NCI-H2029 treated with DMSO at 0.1 percent for 48 hours (cell line): ENCODE results near the gene NAAA.
"Not testable (repeated sequence)": the region's sequence is repeated elsewhere in the genome, so short reads cannot be mapped to it uniquely, and the experiment has no call there.

ENCODE experiments used
- DNase-seq: peaks from one replicate; lab custom pipeline; 2025; lab: John Stamatoyannopoulos, UW

NAAA gene

DNA sequence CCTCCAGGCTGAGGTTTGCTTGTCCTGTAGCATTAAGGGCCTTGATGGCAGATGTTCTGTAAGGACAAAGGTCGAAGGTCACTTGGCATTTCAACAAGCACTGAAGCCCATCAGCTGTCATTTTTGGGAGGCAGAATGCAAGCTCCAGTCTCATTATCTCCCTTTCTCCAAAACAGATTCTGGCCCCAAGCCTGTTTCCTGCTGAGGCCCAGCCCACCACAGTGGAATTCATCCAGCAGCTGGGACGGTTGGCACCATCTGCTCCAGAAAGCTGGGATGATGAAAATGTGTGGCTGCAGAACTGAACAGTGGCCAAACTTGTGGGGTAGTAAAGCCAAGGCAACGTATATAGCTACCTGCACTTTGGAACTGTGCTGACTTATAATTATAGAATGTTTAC lies 20.9 kb downstream of the NAAA start:
- DNase-seq: no peak

DNA sequence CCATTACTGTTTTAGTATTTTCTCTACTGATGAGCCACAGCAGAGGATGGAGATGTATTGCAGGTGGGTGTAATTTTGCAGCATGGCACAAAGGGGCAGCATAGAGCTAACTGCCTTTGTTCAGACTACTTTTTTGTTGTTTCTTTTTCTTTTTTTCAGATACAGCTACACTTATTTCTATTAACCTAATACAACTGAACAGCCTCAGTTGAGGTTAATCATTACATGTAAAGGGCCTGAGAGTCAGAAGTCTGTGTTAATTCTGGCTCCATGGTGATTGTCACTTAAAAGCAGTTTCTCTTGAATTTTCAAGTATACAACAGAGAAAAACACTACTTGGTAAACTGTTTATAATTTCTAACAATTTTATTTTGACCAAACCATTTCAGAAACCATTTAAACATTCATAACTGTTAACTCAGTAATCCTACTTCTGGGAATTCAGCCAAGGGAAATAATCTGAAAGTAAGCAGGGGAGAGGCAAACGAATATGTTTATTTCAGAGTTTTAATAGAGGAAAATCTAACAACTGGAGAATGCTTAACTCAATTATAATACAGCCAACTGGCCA lies 24.6 kb downstream of the NAAA start:
- DNase-seq: peak; percentile 46

DNA sequence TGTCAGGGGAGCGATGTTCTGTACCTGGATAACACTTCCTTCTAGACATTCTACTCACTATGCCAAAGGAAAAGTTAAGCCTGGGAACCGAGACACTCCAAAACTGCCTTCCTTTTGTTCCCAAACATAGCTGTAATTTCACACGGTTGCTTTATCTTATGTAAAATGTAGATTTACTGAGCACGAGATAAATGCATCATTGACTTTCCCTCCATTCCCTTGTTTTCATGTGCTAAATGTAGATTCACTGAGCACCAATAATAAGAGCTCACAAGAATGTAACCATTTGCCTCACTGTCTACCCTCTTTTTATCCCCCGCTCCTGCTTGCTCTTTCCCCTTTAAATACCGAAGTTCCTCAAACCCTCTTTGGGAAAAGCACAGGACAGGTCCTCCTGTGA lies 27.8 kb downstream of the NAAA start:
- no peak for DNase-seq

- DNase-seq: not testable (repeated sequence)
These were observed 30.0 kb downstream of the NAAA start for GRCh38 chr4:75910831-75911230.

DNA sequence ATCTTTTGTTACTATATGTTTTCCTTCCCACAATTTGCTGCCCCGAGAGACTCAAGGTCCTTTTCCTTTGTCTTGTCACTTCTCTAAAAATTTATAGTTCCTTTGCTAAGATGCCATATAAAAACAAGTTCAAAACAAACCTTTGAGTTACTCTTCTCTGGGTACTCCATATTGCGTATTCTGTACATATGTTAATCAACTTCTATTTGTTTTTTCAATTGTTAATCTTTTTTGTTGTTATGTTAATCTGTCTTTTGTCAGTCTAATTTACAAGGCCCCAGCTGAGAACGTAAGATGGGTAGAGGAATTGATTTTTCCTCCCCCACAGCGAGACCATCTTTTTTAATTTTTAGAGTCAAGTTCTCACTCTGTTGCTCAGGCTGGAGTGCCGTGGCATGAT lies 31.4 kb downstream of the NAAA start:
- no peak for DNase-seq

DNA sequence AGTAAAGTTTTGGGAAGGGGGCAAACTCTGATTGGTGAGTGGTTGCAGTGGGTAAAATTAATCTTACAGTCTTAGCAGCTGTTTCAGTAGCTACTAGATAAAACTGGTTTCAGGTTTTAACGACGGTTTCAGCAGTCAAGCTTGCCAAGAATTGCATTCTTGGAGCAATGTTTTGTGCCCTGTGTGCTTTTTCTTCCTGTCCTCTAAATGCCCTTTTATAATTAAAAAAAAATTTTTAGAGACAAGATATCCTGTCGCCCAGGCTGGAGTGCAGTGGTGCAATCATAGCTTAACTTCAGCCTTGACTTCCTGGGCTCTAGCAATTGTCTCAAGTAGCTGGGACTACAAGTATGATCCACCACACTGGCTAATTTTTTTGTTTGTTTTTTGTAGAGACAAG lies 32.3 kb downstream of the NAAA start:
- no peak for DNase-seq

DNA sequence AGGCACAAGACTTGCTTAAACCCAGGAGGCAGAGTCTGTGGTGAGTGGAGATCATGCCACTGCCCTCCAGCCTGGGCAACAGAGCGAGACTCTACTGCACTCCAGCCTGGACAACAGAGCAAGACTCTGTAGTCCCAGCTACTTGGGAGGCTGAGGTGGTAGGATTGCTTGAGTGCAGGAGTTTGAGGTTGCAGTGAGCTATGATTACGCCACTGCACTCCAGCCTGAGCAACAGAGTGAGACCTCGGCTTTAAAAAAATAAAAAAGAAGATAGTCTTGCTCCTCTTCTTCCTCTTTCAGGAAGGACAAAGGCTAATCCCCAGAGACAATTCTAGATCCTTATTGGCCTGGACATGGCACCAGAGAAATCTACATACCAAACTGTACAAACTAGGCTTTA lies 32.8 kb downstream of the NAAA start:
- DNase-seq: no peak

- DNase-seq: no peak
These were observed 36.7 kb downstream of the NAAA start for GRCh38 chr4:75904076-75904475.

DNA sequence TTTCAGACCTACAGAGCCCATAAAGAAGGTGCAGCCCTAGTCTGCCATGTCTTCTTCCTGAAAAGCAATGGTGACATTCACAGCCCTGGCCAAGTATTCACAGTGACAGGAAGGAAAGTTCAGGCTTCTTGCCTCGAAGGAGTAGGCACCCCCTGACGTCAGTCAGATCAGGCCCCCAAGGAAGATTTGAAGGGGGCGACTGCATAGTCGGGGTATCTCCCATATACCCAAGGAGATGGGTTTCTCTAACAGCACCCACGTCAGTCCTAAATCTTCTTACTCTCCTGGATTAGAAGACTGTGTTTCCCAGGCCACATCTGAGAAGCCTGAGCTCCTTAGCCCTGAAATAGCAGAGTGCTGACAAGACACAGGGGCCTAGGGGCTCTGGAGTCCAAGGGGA lies 38.5 kb downstream of the NAAA start, which contains the start of gene PPEF2:
Gene PPEF2, minus strand, starts transcription at position 101 of the 400 bp plus-strand sequence. CDS start 6,127 bp downstream, outside the sequence.
- no peak for DNase-seq

DNA sequence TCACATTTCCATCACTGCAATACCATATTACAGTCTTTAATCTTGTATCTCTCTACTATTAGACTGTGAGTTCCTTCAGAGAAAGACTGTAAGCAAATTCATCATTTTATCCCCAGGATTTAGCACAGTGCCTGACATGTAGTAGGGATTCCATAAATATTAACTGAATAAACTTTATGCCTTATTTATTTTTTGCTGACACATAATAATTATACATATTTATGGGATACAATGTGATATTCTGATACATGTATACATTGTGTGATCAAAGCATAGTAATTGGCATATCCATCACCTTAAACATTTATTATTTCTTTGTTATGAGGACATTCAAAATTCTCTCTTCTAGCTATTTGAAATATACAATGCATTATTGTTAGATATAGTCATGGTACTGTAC lies 42.3 kb downstream of the NAAA start:
- no peak for DNase-seq

GRCh38 chr4:75895744-75896314 lies 45.0 kb downstream of the NAAA start:
- peak; percentile 22 for DNase-seq

DNA sequence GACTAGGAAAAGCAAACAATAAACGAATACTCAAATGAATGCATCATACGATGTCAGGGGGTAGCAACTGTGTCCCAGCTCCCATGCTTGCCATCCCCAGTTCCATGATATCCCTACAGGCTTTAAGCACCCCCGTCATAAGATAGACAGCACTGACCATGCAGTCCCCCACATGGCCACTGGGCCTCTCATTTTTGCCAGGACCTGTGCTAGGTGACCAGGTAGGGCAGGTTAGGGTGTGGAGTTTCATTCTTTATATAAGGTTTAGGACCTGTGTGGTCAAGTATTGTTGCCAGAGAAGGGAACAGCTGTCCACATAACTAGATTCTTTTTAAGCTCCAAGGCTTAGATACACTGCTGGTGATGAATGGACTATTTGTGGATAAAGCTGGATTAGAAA lies 48.3 kb downstream of the NAAA start:
- DNase-seq: no peak

DNA sequence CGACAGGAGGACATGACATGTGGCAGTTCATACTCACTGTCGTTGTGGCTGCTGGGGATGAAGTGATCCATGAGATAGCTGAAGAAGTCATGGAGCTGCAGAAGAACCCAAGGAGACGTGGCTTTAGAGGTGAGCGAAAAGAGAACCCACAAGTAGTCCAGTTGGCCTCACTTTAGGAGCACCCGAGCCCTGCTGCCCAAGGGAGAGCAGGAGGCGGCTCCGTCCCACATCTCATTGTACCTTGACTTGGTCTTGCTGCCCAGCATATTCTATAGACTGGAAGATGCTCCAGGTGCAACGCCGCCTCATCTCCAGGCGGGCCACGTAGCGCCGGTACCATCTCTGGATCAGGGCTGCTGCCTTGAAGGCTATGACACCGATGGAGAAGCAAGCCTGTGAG lies 49.2 kb downstream of the NAAA start:
- DNase-seq: no peak

DNA sequence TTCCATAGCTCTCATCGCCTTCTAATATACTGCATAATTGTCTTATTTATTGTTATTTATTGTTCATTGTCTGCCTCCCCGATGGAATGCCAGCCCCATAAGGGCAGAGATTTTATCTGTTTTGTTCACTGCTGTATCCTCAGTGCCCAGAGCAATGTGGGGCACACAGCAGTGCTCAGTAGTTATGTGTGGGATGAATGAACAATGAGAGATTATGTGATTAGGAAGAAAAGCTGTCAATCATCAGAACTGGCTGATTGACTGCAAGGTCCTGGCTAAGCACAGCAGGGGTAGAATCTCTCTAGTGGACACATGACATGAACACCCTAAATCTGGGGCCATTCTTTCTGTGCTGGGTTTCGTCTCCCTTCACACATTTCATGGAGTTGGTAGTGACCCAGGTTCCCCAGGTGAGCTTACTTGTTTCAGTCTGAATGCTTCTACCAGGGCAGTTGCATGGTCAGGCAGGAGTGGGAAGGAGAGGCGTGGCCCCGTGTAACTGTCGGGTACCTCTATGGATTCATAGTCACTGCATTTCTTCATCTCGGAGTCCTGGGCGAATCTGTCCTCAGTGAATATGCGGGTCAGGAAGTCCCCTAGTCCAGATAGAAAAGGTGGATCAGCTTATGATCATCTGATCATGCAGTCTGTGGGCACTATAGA lies 51.1 kb downstream of the NAAA start:
- no peak for DNase-seq

GRCh38 chr4:75886104-75886503 lies 54.7 kb downstream of the NAAA start:
- DNase-seq: no peak

DNA sequence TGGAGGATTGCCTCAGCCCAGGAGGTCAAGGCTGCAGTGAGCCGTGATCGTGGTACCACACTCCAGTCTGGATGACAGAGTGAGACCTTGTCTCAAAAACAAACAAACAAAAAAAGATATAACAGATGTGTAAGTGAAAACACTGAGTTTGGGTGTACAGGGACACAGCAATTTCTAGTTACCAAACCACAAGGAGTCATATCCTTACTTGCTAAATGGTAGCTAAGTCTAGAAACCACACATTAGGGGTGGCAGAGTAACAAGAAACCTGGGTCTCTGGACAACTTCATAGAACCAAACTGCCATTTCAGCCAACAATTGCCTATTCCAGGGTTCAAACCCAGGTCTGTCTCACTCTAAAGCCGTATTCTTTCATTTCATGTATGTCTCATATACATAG lies 59.3 kb downstream of the NAAA start:
- no peak for DNase-seq

DNA sequence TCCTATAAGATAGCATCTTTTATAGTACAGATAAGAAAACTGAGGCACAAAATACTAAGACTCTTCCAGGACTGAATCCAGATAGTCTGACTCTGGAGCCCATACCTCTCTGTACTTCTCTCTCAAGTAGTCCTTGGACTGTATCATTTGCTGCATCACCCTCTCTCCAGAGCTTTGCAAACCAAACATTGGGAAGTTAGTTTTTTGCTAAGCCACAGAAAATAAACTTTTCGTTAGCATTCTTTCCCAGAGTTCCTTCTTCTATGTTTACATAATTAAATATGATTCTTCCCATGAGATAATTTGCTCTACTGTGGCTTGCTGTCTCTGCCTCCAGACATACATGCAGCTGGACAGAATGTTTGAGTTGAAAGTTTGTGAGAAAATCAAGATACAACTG lies 60.5 kb downstream of the NAAA start:
- DNase-seq: no peak

DNA sequence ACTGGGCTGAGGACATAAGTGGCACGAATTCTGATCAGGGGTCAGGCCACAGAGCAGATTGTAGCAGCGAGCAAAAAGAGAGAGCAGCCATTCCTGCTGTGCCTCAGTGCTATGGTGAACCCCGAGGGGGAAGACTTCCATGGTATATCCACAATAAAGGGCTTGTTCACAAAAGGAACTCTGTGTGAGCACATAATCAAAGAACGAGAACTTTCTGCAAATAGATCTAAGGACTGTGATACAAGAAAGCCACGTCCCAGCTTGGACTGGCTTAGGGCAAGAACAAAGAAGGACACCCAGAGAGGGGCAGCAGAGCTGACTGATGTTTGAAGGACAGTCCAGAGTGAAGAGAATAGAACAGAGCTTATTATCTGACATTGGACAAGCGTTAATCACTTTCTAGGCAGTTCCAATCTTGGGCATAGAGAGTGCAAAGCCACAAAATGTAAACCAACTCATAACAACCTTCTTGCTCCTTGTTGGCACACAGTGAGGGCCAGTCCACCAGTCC lies 62.5 kb downstream of the NAAA start:
- no peak for DNase-seq

GRCh38 chr4:75876218-75876617 lies 64.6 kb downstream of the NAAA start:
- no peak for DNase-seq

GRCh38 chr4:75869100-75869499 lies 71.7 kb downstream of the NAAA start:
- no peak for DNase-seq

GRCh38 chr4:75867130-75867529 lies 73.7 kb downstream of the NAAA start:
- no peak for DNase-seq
